NCI-H510A (cell line): Measurements from ENCODE around the gene RNF223.
"Not testable (repeated sequence)": the region's sequence is repeated elsewhere in the genome, so short reads cannot be mapped to it uniquely, and the experiment has no call there.

ENCODE experiments used
- DNase-seq: peaks from one replicate; lab custom pipeline; 2025; lab: John Stamatoyannopoulos, UW

The RNF223 gene

GRCh38 chr1:1072299-1072848 is 1.7 kb downstream of the RNF223 start:
- no peak for DNase-seq

DNA sequence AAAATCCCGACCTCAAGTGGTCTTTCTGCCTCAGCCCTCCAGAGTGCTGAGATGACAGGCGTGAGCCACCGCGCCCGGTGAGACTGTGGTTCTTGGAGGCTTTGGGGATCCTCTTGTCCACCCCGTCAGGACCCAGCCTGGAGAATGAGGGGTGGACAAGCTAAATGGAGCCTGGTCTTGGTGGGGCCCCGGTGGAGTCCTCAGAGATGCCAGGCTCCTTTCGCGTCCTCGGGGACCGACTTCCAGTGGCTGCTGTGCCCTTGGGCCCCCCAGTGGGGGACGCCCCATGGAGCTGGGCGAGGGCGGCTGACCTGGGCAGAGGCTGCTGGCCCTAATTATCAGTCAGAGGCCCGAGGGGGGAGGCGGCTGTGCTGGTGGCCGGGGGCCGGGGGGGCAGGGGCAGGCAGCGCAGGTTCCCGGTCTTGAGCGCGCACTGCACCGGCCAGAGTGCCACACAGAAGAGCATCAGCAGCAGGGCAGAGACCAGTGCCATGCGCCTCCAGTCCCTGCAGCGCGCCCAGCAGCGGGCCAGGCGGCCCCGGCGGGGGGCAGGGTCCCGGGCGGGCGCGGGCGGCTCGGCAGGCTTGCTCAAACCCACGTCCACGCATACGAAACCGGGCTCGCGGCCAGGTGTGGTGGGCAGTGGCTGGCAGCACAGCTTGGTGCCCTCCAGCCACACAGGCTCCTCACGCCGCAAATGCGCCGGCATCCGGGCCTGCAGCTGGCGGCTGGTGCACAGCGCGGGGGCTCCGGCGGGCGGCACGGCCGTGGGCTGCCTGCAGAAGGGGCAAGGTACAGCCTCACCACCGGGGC is 2.4 kb downstream of the RNF223 start:
- DNase-seq = no peak

DNA sequence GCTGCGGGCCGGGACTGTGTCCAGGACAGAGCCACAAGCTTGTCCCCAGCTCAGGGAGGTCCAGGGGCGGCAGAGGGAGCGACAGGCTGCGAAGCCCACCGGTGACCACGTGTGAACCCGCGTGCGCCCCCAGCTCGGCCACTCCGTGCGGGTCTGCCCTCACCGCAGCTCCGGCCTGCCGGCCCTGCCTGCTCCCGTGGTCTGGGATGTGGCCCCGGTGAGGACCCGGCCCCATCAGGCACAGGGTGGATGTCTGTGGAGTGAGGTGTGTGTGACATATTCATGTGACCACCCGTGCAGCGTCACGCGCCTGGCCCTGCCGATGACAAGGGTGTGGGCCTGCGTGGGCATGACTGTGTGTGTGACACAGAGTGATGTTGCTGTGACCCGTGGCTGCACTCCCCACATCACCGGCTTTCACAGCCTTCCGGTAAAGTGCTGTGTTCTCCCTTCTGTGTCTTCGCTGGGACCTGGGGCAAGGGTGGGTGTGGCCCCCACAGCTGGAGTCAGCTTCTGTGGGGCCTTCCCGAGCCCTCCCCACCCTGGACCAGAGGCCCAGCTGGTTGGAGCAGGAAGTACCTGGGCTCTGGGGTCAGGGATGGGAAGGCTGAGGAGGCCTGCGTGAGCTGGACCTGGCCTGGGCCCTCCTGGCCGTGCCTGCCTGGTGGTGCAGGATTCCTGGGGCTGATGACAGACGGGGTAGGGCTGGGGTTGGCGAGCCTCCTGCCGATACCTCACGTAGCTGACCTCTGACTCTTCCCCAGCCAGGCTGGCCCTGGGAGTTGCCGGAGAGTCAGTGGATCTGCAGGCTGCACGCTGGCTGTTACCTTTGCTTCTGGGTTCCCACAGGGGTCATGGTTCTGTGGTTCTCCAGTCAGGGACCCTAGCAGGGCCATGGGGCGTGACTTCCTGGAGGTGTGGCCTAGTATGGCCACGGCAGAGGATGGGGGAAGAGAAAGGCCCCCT is 4.1 kb downstream of the RNF223 start:
- no peak for DNase-seq

- peak; percentile 91 for DNase-seq
Observed at GRCh38 chr1:1069056-1069710, 4.9 kb downstream of the RNF223 start.

DNA sequence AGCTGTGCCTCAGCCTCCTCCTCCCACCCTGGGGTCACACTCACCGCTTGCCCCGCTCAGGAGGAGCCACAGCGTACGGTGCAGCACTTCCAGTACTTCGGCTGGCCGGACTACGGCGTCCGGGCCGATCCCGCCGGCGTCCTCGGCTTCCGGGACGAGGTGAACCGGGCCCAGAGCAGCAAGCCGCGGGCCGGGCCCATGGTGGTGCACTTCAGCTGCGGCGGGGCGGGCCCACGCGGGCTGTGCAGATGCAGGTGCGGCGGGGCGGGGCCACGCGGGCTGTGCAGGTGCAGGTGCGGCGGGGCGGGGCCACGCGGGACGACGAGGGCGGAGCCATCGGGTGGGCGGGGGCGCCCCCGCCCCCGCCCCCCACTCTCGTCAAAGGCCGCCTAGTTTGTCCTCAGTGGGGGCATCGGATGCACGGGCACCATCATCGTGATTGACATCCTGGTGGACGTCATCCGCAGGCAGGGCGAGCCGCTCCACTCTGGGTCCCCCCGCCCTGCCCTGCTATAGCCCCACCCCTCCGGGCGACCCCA is 5.5 kb downstream of the RNF223 start:
- DNase-seq = peak; percentile 85

GRCh38 chr1:1067860-1068516 is 6.1 kb downstream of the RNF223 start:
- peak; percentile 83 for DNase-seq

GRCh38 chr1:1067284-1067859 is 6.7 kb downstream of the RNF223 start:
- DNase-seq = no peak

DNA sequence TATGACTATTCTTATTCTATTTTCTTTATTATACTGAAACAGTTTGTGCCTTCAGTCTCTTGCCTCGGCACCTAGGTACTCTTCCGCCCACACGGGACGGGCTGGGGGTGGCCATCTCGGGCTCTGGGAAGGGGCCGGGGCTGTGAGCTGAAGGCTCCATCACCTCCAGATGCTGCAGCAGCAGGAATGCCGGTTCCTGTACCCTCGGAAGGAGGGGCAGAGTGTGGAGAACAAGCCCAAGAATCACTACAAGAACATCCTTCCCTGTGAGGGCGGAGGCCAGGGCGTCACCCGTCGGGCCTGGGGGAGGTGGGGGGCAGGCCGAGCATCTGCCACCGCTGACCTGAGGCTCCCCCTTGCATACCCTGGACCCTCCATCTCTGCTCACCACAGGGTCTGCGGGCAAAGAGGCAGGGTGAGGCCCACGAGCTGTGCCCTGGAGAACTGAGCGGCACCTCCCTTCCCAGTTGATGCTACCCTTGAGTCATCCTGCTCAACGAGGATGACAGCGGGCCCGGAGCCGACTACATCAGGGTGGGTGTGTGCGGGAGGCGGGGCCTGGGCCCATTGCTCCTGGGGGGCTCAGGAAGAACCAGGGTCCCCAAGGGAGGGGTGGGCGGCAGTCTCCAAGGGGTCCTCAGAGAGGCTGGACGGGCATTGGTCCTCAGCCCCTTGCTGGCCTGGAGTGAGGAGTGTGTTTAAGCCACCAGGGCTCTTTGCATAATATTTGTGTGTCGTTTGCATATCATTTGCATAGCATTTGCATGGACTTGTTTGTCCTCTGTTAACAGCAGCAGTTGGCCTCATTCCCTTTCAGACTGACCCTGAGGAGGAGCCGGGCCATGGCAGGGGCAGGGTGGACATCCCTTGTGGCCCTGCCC is 7.5 kb downstream of the RNF223 start:
- no peak for DNase-seq

- not testable (repeated sequence) for DNase-seq
Observed at GRCh38 chr1:1065940-1066304, 8.2 kb downstream of the RNF223 start.

DNA sequence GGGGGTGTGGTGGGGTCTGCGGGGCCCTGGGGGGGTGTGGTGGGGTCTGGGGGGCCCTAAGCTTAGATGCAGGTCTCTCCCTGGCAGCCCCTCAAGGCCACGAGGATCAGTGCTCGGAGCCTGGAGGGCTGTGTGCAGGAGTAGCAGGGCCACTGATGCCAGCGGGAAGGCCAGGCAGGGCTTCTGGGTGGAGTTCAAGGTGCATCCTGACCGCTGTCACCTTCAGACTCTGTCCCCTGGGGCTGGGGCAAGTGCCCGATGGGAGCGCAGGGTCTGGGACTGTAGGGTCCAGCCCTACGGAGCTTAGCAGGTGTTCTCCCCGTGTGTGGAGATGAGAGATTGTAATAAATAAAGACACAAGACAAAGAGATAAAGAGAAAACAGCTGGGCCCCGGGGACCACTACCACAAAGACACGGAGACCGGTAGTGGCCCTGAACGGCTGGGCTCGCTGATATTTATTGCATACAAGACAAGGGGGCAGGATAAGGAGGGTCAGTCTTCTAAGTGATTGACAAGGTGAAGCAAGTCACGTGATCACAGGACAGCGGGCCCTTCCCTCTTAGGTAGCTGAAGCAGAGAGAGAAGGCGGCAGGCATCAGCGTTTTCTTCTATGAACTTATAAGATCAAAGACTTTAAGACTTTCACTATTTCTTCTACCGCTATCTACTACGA is 8.7 kb downstream of the RNF223 start:
- no peak for DNase-seq

DNA sequence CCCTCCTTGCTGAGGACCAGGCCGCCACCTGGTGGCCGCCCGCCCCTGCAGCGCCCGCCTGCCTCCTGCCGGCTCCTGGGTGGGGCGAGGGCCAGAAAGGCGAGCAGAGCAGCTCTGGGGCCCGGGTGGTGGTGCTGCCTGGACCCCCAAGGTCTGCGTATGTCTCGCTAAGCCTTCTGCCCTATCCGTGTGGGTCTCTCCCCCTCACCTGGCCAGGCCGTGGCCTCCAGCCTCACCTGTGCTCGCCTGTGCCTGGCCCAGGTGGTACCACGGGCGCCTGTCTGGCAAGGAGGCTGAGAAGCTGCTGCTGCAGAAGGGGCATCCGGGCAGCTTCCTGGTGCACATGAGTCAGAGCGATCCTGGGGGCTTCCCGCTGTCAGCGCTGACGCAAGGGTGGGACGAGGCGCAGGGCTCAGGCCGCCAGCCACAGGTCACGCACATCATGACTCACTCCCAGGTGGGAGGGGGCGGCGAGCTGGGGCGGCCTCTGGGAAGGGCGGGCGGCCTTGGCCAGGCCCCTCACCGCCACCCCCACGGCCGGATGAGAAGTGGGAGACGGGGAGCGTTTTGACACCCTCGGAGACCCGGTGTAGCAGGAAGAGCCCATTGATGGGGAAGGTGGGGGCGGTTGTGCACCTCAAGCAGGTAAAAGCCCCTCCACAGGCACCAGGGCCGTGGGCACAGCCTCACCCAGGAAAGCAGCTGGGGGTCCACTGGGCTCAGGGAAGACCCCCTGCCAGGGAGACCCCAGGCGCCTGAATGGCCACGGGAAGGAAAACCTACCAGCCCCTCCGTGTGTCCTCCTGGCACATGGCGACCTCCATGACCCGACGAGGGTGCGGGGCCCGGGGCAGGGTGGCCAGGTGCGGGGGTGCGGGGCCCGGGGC is 9.9 kb downstream of the RNF223 start:
- peak; percentile 61 for DNase-seq

GRCh38 chr1:1063261-1063944 is 10.7 kb downstream of the RNF223 start:
- DNase-seq = no peak

- no peak for DNase-seq
Observed at GRCh38 chr1:1062348-1063163, 11.6 kb downstream of the RNF223 start.

DNA sequence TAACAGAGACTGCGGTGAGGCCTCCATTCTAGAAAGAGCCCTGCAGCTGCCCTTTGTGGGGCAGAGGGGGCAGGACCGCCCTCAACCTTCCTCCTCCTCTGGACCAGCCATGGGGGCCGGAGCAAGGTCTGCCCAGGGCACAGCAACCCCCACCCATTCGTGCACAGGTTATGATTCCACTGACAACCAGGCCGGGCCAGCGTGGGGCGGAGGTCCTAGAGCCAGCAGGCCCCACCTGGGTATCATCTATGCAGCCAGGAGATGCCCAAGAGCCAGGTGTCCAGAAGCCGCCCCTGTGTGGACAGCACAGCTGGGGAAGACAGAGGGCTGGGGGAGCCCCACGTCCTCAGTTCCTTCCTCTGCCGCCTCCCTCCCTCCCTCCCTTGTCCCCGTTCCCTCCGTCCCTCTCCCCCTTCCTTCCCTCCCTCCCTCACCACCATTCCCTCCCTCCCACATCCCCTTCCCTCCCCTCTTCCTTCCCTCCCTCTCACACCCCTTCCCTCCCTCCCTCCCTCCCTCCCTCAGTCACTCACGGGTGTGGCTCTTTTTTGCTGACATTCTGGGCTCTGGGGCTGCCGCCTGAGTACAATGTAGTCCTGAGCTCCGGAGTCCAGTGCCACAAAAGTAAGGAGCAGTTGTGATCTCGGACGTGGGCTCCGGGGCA is 12.3 kb downstream of the RNF223 start:
- DNase-seq = no peak

- no peak for DNase-seq
Observed at GRCh38 chr1:1060281-1061000, 13.7 kb downstream of the RNF223 start.
